IMR-90 (cell line): ENCODE data around the gene TENM3. TPM values are rescaled to one million over a fixed set of nuclear protein-coding genes. Genes with fewer than 3 reads are reported as not detected.
A peak's percentile ranks its signal among the peaks of the same experiment; 100 is the strongest.

ENCODE experiments used
- ATAC-seq: fragments of 200-7000 bp; cut with Tn5 transposase; 2 replicates; pipeline ENCODE4 v1.9.1; 2020; ENCODE audit warnings: low read depth, mild to moderate bottlenecking, moderate library complexity
- BruUV-seq: library from RNA; stranded (reverse); fragments of 400-500 nt; replicated peaks from 2 replicates; lab custom pipeline; 2021; lab: Mats Ljungman, UMichigan
- CTCF ChIA-PET: fragments of 300-600 bp; formaldehyde crosslinking; extraction: SDS; loops from one replicate; lab custom pipeline; 2021; ENCODE audit warnings: antibody characterized with exemption; lab: Yijun Ruan, JAX
- POLR2A ChIA-PET: fragments of 300-600 bp; sonication (Branson Sonifier 250); formaldehyde crosslinking; loops from one replicate; lab custom pipeline; 2022; ENCODE audit warnings: antibody characterized with exemption; ENCODE audit not compliant: unreplicated experiment; lab: Charles Lee
- DNase-seq: peaks from one replicate; pipeline ENCODE4 v3.0.0; 2013
- H2AFZ ChIP-seq: replicated peaks from 2 replicates; pipeline ENCODE3; 2013; ENCODE audit warnings: low read length, mild to moderate bottlenecking; ENCODE audit not compliant: poor library complexity
- H2AK5ac ChIP-seq: 2 replicates; pipeline ENCODE4 v1.6.1; 2013; ENCODE audit warnings: low read depth, low read length, inconsistent platforms
- H2AK9ac ChIP-seq: replicated peaks from 2 replicates; pipeline ENCODE3; 2013; ENCODE audit warnings: mild to moderate bottlenecking, low read depth, low read length, moderate library complexity; ENCODE audit not compliant: poor library complexity
- H2BK120ac ChIP-seq: 2 replicates; pipeline ENCODE4 v1.6.1; 2013; ENCODE audit warnings: low read depth, low read length, inconsistent platforms
- H2BK15ac ChIP-seq: 3 replicates; pipeline ENCODE4 v1.6.1; 2013; ENCODE audit warnings: low read depth, low read length, inconsistent platforms
- H2BK20ac ChIP-seq: 2 replicates; pipeline ENCODE4 v1.6.1; 2013; ENCODE audit warnings: low read depth, mild to moderate bottlenecking, inconsistent platforms, low read length, moderate library complexity
- H2BK5ac ChIP-seq: 2 replicates; pipeline ENCODE4 v1.6.1; 2013; ENCODE audit warnings: mild to moderate bottlenecking, low read depth, low read length, inconsistent platforms; ENCODE audit not compliant: poor library complexity, severe bottlenecking
- H3K14ac ChIP-seq: replicated peaks from 2 replicates; pipeline ENCODE4 v1.6.1; 2013; ENCODE audit warnings: low read depth, low read length, inconsistent platforms
- H3K18ac ChIP-seq: 2 replicates; pipeline ENCODE4 v1.6.1; 2013; ENCODE audit warnings: low read depth, low read length, control low read depth
- H3K23ac ChIP-seq: 2 replicates; pipeline ENCODE4 v1.6.1; 2013; ENCODE audit warnings: low read depth, low read length, inconsistent platforms
- H3K27ac ChIP-seq: 2 replicates; pipeline ENCODE4 v1.5.1; 2013; ENCODE audit warnings: mild to moderate bottlenecking, control low read depth, low read length; ENCODE audit not compliant: insufficient read depth
- H3K27me3 ChIP-seq: 2 replicates; pipeline ENCODE4 v1.6.1; 2013; ENCODE audit warnings: low read length; ENCODE audit not compliant: control insufficient read depth, insufficient read depth
- H3K36me3 ChIP-seq: 2 replicates; pipeline ENCODE4 v1.6.1; 2013; ENCODE audit warnings: low read length, mixed read lengths; ENCODE audit not compliant: control insufficient read depth, insufficient read depth
- H3K4ac ChIP-seq: 2 replicates; pipeline ENCODE4 v1.6.1; 2013; ENCODE audit warnings: low read depth, low read length, inconsistent platforms
- H3K4me1 ChIP-seq: 2 replicates; pipeline ENCODE4 v1.6.1; 2013; ENCODE audit warnings: low read length, mixed read lengths; ENCODE audit not compliant: control insufficient read depth, insufficient read depth
- H3K4me2 ChIP-seq: 2 replicates; pipeline ENCODE4 v1.6.1; 2013; ENCODE audit warnings: low read depth, mild to moderate bottlenecking, control low read depth, low read length, moderate library complexity
- H3K4me3 ChIP-seq: 2 replicates; pipeline ENCODE4 v1.5.1; 2013; ENCODE audit warnings: low read depth, mild to moderate bottlenecking, control low read depth, low read length, moderate library complexity; ENCODE audit not compliant: insufficient read depth
- H3K56ac ChIP-seq: 2 replicates; pipeline ENCODE4 v1.6.1; 2013; ENCODE audit warnings: low read length, inconsistent platforms; ENCODE audit not compliant: insufficient read depth; ENCODE audit errors: extremely low read depth
- H3K79me1 ChIP-seq, 2 experiments: 2 replicates each; pipeline ENCODE4 v1.6.1; 2013; ENCODE audit warnings: low read length in 2 of 2, inconsistent platforms in 1 of 2, low read depth in 1 of 2
- H3K9ac ChIP-seq: 2 replicates; pipeline ENCODE4 v1.6.1; 2013; ENCODE audit warnings: low read depth, low read length, control low read depth
- H3K9me1 ChIP-seq: 2 replicates; pipeline ENCODE4 v1.6.1; 2013; ENCODE audit warnings: low read length, inconsistent platforms; ENCODE audit not compliant: insufficient read depth
- H3K9me3 ChIP-seq: 2 replicates; pipeline ENCODE4 v1.6.1; 2013; ENCODE audit warnings: low read length; ENCODE audit not compliant: control insufficient read depth, insufficient read depth
- H4K20me1 ChIP-seq: 2 replicates; pipeline ENCODE4 v1.6.1; 2013; ENCODE audit warnings: low read length, inconsistent platforms; ENCODE audit not compliant: insufficient read depth
- H4K5ac ChIP-seq: 2 replicates; pipeline ENCODE4 v1.6.1; 2013; ENCODE audit warnings: mild to moderate bottlenecking, low read depth, low read length, control low read depth
- H4K8ac ChIP-seq, 2 experiments: 2 replicates each; pipeline ENCODE4 v1.6.1; 2013; ENCODE audit warnings: low read depth in 2 of 2, low read length in 2 of 2, control low read depth in 1 of 2, inconsistent platforms in 1 of 2
- H4K91ac ChIP-seq: 2 replicates; pipeline ENCODE4 v1.6.1; 2013; ENCODE audit warnings: low read depth, low read length, inconsistent platforms; ENCODE audit not compliant: insufficient read depth
- FOS ChIP-seq: fragments of 150-350 bp; IDR thresholded peaks from 2 replicates; pipeline ENCODE4 v1.6.1; 2016; ENCODE audit warnings: low read depth, low read length
- RAD21 ChIP-seq: IDR thresholded peaks from 2 replicates; pipeline ENCODE4 v1.6.1; 2012; ENCODE audit warnings: low read length, improper control_type of control experiment
- WGBS, 2 experiments: methylation state at CpG; one replicate each; pipeline versions ENCODE4 v1.1.5 to v1.1.7; 2013; ENCODE audit warnings: missing lambda C conversion rate in 2 of 2; ENCODE audit not compliant: insufficient read length in 1 of 2; ENCODE audit errors: extremely low coverage in 2 of 2; 5-methylcytosine and 5-hydroxymethylcytosine counted together
- dilution Hi-C: fragments of 300-500 bp; cut with HindIII; formaldehyde crosslinking; loops from one replicate; pipeline ENCODE4 v1.14.3; 2018; ENCODE audit warnings: low sequenced_read_pairs; ENCODE audit not compliant: unreplicated experiment
- in situ Hi-C: fragments of 300-500 bp; cut with MboI; formaldehyde crosslinking; loops from 3 replicates; pipeline ENCODE4 v1.14.3; 2019; ENCODE audit warnings: low sequenced_read_pairs, inconsistent platforms, mixed read lengths
- intact Hi-C: fragments of 100-400 bp; cut with micrococcal nuclease; formaldehyde crosslinking; loops from 2 replicates; pipeline ENCODE4 v1.10.0; 2022
- polyA plus RNA-seq, 3 experiments: library from polyadenylated mRNA; depleted of rRNA; stranded (reverse); fragments of >200 nt; gene quantifications; 2 replicates each; pipeline ENCODE4 v1.2.3, GENCODE V29; 2012; ENCODE audit warnings: low replicate concordance in 1 of 3
- total RNA-seq: library from RNA; depleted of rRNA; stranded (reverse); fragments of >200 nt; gene quantifications from 2 replicates; pipeline ENCODE4 v1.2.3, GENCODE V29; 2012

The TENM3 gene
- total and polyA plus RNA-seq, 2 of the 4 experiments (the other 2 are of a cell fraction), result 29.9 to 173 TPM

DNA sequence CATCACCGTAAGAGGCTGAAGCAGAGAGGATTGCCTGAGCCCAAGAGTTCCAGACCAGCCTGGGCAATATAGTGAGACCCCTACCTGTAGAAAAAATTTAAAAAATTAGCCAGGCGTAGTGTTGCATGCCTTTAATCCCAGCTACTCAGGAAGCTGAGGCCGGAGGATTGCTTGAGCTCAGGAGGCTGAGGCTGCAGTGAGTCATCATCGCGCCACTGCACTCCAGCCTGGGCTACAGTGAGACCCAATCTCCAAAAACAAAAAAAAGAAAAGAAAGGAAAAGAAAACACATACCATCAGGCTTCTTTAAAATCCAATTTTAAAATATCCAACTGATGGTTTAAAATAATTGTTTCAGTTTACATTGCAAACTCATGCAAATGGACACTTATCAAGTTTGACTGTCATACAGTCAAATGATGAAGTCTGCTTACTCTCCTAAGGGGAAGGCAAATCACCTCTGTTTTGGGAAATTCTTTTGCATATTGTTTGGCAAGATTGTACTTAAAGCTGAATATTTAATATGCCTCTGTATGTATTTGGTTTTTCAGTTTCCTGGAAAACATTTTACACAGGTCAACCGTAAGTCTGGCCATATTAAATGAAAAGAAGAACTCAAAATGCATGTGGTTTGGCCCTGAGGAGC, 23.7 kb upstream of the TENM3 start:
- Histone ChIP-seq H3K27ac (no peak overlapping the region), H2BK20ac (no peak overlapping the region), H4K91ac (peak overlapping the region; percentile 15; the same call in 1 of the 2 replicates), H3K4me3 (no peak overlapping the region), H4K5ac (no peak overlapping the region), H3K4me2 (no peak overlapping the region), H3K27me3 (no peaks in the 10 kb centered on the region), H3K4ac (no peak overlapping the region), H2BK120ac (no peak overlapping the region), H2BK5ac (no peak overlapping the region), H2BK15ac (no peak overlapping the region), H3K23ac (no peak overlapping the region), H4K20me1 (no peaks in the 10 kb centered on the region), H3K14ac (no peak overlapping the region), H2AFZ (no peak overlapping the region), H3K9ac (no peak overlapping the region), H4K8ac (no peak overlapping the region), H3K9me1 (peaks cover 3% of the 10 kb centered on the region; the same call in 1 of the 2 replicates), H3K9me3 (no peaks in the 10 kb centered on the region), H2AK5ac (no peak overlapping the region), H3K36me3 (no peaks in the 10 kb centered on the region), H3K18ac (no peak overlapping the region), H3K56ac (no peak overlapping the region), H3K4me1 (no peaks in the 10 kb centered on the region; the same call in 1 of the 2 replicates), H2AK9ac (no peak overlapping the region), H3K79me1 (no peaks in the 10 kb centered on the region; a peak in 1 of 4 replicates)
- dilution Hi-C loops, result no loop called here
- POLR2A ChIA-PET, result no interaction called here
- no TSS peak for BruUV-seq
- peak; percentile 62; the same call in 1 of the 2 replicates for ATAC-seq
- in situ Hi-C loops, result no loop called here
- intact Hi-C loops, result no loop called here
- peak; percentile 64 for DNase-seq
- TF ChIP-seq FOS, result 0 out of 2 replicates have a peak, but pooled peaks have one; percentile 37
- TF ChIP-seq RAD21, result no peak
- WGBS, 2 experiments, result 90% methylated on average over 2 of the region's 6 CpGs; no CpG with 5 or more reads in 1 of the 2 experiments
- CTCF ChIA-PET, result interaction anchor here (0.7 to 1.3 kb wide), 2 partner anchors 13 to 15 kb away, joined by 3 to 5 read pairs; no protein-coding TSS in a partner anchor
